GM23338 (cell line): ENCODE data around the gene AGXT. TPM values are rescaled to one million over a fixed set of nuclear protein-coding genes. Genes with fewer than 3 reads are reported as not detected.

Experiments used
- ATAC-seq: fragments of 200-7000 bp; cut with Tn5 transposase; 3 replicates; pipeline ENCODE4 v1.9.1; 2020
- DNase-seq: peaks from one replicate; pipeline ENCODE4 v3.0.0-alpha.2; 2015; ENCODE audit warnings: low spot score
- H2AFZ ChIP-seq: fragments of 200-600 bp; sonication (generic); 2 replicates; pipeline ENCODE4 v1.8.0; 2016; ENCODE audit warnings: antibody characterized with exemption, mild to moderate bottlenecking, moderate library complexity
- H3F3A ChIP-seq: fragments of 200-600 bp; sonication (generic); replicated peaks from 2 replicates; pipeline ENCODE4 v1.8.0; 2017; ENCODE audit warnings: antibody characterized with exemption, mixed run types, low read depth
- H3K27ac ChIP-seq: fragments of 200-600 bp; sonication (generic); 2 replicates; pipeline ENCODE4 v1.6.1; 2016; ENCODE audit warnings: low read depth
- H3K27me3 ChIP-seq: fragments of 200-600 bp; sonication (generic); 2 replicates; pipeline ENCODE4 v1.8.0; 2016; ENCODE audit warnings: mild to moderate bottlenecking, mixed run types, moderate library complexity; ENCODE audit not compliant: insufficient read depth
- H3K36me3 ChIP-seq: fragments of 200-600 bp; sonication (generic); 2 replicates; pipeline ENCODE4 v1.8.0; 2016; ENCODE audit warnings: mild to moderate bottlenecking; ENCODE audit not compliant: insufficient read depth
- H3K4me1 ChIP-seq: fragments of 200-600 bp; sonication (generic); 2 replicates; pipeline ENCODE4 v1.8.0; 2016; ENCODE audit warnings: mild to moderate bottlenecking, moderate library complexity; ENCODE audit not compliant: insufficient read depth
- H3K4me2 ChIP-seq: fragments of 200-600 bp; sonication (generic); 2 replicates; pipeline ENCODE4 v1.7.1; 2017; ENCODE audit warnings: mixed run types
- H3K4me3 ChIP-seq: fragments of 200-600 bp; sonication (generic); 2 replicates; pipeline ENCODE4 v1.6.1; 2016; ENCODE audit warnings: mixed run types
- H3K79me2 ChIP-seq: fragments of 200-600 bp; sonication (generic); replicated peaks from 2 replicates; pipeline ENCODE4 v1.8.0; 2017; ENCODE audit warnings: mild to moderate bottlenecking; ENCODE audit not compliant: insufficient read depth
- H3K9me2 ChIP-seq: fragments of 200-600 bp; sonication (generic); 2 replicates; pipeline ENCODE4 v1.8.0; 2017; ENCODE audit not compliant: insufficient read depth
- H4K20me1 ChIP-seq: fragments of 200-600 bp; sonication (generic); replicated peaks from 2 replicates; pipeline ENCODE4 v1.8.0; 2017; ENCODE audit warnings: mild to moderate bottlenecking; ENCODE audit not compliant: insufficient read depth
- H3K27ac Mint-ChIP-seq: 2 replicates; pipeline ENCODE4 v1.8.0; 2020; ENCODE audit warnings: inconsistent platforms, mild to moderate bottlenecking, moderate library complexity, mixed read lengths
- H3K27me3 Mint-ChIP-seq: 3 replicates; pipeline ENCODE4 v1.8.0; 2022; ENCODE audit warnings: low read depth, mild to moderate bottlenecking, moderate library complexity, mixed read lengths, inconsistent platforms; ENCODE audit not compliant: insufficient read depth, poor library complexity
- H3K36me3 Mint-ChIP-seq: 3 replicates; pipeline ENCODE4 v1.8.0; 2021; ENCODE audit warnings: low read depth, mild to moderate bottlenecking, inconsistent platforms, moderate library complexity, mixed read lengths
- H3K4me1 Mint-ChIP-seq: 3 replicates; pipeline ENCODE4 v1.8.0; 2020; ENCODE audit warnings: mild to moderate bottlenecking, inconsistent platforms, mixed read lengths
- H3K4me3 Mint-ChIP-seq: 3 replicates; pipeline ENCODE4 v1.8.0; 2021; ENCODE audit warnings: moderate library complexity, mild to moderate bottlenecking, inconsistent platforms, mixed read lengths
- H3K9me3 Mint-ChIP-seq: 3 replicates; pipeline ENCODE4 v1.8.0; 2020; ENCODE audit warnings: moderate library complexity, mild to moderate bottlenecking, inconsistent platforms, mixed read lengths
- ETS1 ChIP-seq: IDR thresholded peaks from 2 replicates; pipeline ENCODE4 v1.6.1; 2016; ENCODE audit warnings: antibody characterized with exemption
- EZH2 ChIP-seq: fragments of 200-600 bp; sonication (generic); IDR thresholded peaks from one replicate; pipeline ENCODE4 v1.8.0; 2017; ENCODE audit warnings: antibody characterized with exemption, mild to moderate bottlenecking, low read depth; ENCODE audit not compliant: unreplicated experiment
- STAT1 ChIP-seq: IDR thresholded peaks from one replicate; pipeline ENCODE4 v1.6.1; 2016; ENCODE audit warnings: antibody characterized with exemption; ENCODE audit not compliant: unreplicated experiment
- polyA plus RNA-seq: library from polyadenylated mRNA; unstranded; fragments of >200 nt; fragmentation: Nextera tagmentation; extraction: Ambion mirVana; gene quantifications from 2 replicates; pipeline ENCODE4 v1.2.1, GENCODE V29; 2016
- total RNA-seq: library from RNA; depleted of rRNA; stranded (reverse); fragments of >200 nt; shearing (Covaris generic); gene quantifications from 2 replicates; pipeline ENCODE4 v1.2.3, GENCODE V29; 2014; rRNA removed

The AGXT gene
- total and polyA plus RNA-seq, 2 experiments from 2014 or later: not detected

GRCh38 chr2:240928476-240929363, 60.1 kb downstream of the AGXT start:
- no peaks in the 10 kb centered on the region; the same call in 2 of the 3 replicates for H3K9me3 Mint-ChIP-seq

GRCh38 chr2:240929364-240930095, 60.9 kb downstream of the AGXT start:
- Histone ChIP-seq H3K4me3 (no peak overlapping the region), H3F3A (no peaks in the 10 kb centered on the region), H3K4me1 (no peaks in the 10 kb centered on the region), H3K36me3 (no peaks in the 10 kb centered on the region), H2AFZ (no peak overlapping the region), H3K27ac (no peak overlapping the region), H3K79me2 (no peaks in the 10 kb centered on the region), H3K4me2 (no peak overlapping the region), H4K20me1 (no peaks in the 10 kb centered on the region), H3K27me3 (no peaks in the 10 kb centered on the region), H3K9me2 (no peaks in the 10 kb centered on the region)
- Mint-ChIP-seq H3K9me3 (no peaks in the 10 kb centered on the region; the same call in 2 of the 3 replicates), H3K36me3 (no peaks in the 10 kb centered on the region), H3K27ac (no peak overlapping the region), H3K4me3 (no peak overlapping the region), H3K27me3 (peaks cover 7% of the 10 kb centered on the region), H3K4me1 (0 out of 3 replicates have a peak, but pooled peaks cover 2% of the 10 kb centered on the region)
- DNase-seq (no peak), ATAC-seq (no peak)
- TF ChIP-seq ETS1 (no peak), EZH2 (no peak)

More at GRCh38 chr2:240928476-240929363, 60.1 kb downstream of the AGXT start:
- Histone ChIP-seq H3K27me3 (no peaks in the 10 kb centered on the region), H3K9me2 (no peaks in the 10 kb centered on the region), H3K4me3 (no peak overlapping the region), H4K20me1 (no peaks in the 10 kb centered on the region), H3K4me2 (no peak overlapping the region), H3F3A (no peaks in the 10 kb centered on the region), H3K4me1 (no peaks in the 10 kb centered on the region), H3K36me3 (no peaks in the 10 kb centered on the region), H3K27ac (no peak overlapping the region), H2AFZ (no peak overlapping the region), H3K79me2 (no peaks in the 10 kb centered on the region)
- DNase-seq: no peak
- 0 out of 3 replicates have a peak, but pooled peaks cover 2% of the 10 kb centered on the region for H3K4me1 Mint-ChIP-seq
- H3K27me3 Mint-ChIP-seq: peaks cover 7% of the 10 kb centered on the region
- TF ChIP-seq STAT1: no peak
- ATAC-seq: no peak
- no peaks in the 10 kb centered on the region for H3K36me3 Mint-ChIP-seq
- no peak overlapping the region for H3K4me3 Mint-ChIP-seq
- no peak overlapping the region for H3K27ac Mint-ChIP-seq

Other genes with a start within 250 kb of the AGXT start
- gene GPR35, start 243.3 kb upstream of the AGXT start, total RNA-seq: 0.39 TPM in 1 of 2 replicates, not detected in the other
- gene GPR35, start 243.3 kb upstream of the AGXT start, polyA plus RNA-seq: 0.21 TPM in 1 of 2 replicates, not detected in the other
- gene AQP12B, start 185.9 kb upstream of the AGXT start, total RNA-seq: not detected in 2 replicates
- gene AQP12B, start 185.9 kb upstream of the AGXT start, polyA plus RNA-seq: not detected in 2 replicates
- not detected in 2 replicates for gene AQP12A, start 177.0 kb upstream of the AGXT start, total RNA-seq
- gene AQP12A, start 177.0 kb upstream of the AGXT start, polyA plus RNA-seq: not detected in 2 replicates
- 183 and 214 TPM in 2 replicates for gene KIF1A, start 48.6 kb upstream of the AGXT start, total RNA-seq
- 158 and 169 TPM in 2 replicates for gene KIF1A, start 48.6 kb upstream of the AGXT start, polyA plus RNA-seq
- gene MAB21L4, start 27.3 kb downstream of the AGXT start, total RNA-seq: not detected in 2 replicates
- gene MAB21L4, start 27.3 kb downstream of the AGXT start, polyA plus RNA-seq: 0.10 TPM in 1 of 2 replicates, not detected in the other
- not detected in 2 replicates for gene CROCC2, start 37.5 kb downstream of the AGXT start, total RNA-seq
- gene CROCC2, start 37.5 kb downstream of the AGXT start, polyA plus RNA-seq: not detected in 2 replicates
- 1.1 and 2.8 TPM in 2 replicates for gene SNED1, start 129.8 kb downstream of the AGXT start, total RNA-seq
- gene SNED1, start 129.8 kb downstream of the AGXT start, polyA plus RNA-seq: 1.3 and 1.5 TPM in 2 replicates
- 58.0 and 63.6 TPM in 2 replicates for gene MTERF4, start 233.5 kb downstream of the AGXT start, total RNA-seq
- 15.3 and 15.7 TPM in 2 replicates for gene MTERF4, start 233.5 kb downstream of the AGXT start, polyA plus RNA-seq